NCI-H2227 treated with DMSO at 0.1 percent for 48 hours (cell line): ENCODE data around the gene ALDH2.
A peak's percentile ranks its signal among the peaks of the same experiment; 100 is the strongest.
"Not testable (repeated sequence)": the region's sequence is repeated elsewhere in the genome, so short reads cannot be mapped to it uniquely, and the experiment has no call there.

Experiments used
- DNase-seq: peaks from one replicate; lab custom pipeline; 2025; lab: John Stamatoyannopoulos, UW

Gene ALDH2

GRCh38 chr12:111789779-111790178 is 23.0 kb downstream of the ALDH2 start:
- no peak for DNase-seq

- no peak for DNase-seq
Measured at GRCh38 chr12:111791507-111791906, 24.8 kb downstream of the ALDH2 start.

DNA sequence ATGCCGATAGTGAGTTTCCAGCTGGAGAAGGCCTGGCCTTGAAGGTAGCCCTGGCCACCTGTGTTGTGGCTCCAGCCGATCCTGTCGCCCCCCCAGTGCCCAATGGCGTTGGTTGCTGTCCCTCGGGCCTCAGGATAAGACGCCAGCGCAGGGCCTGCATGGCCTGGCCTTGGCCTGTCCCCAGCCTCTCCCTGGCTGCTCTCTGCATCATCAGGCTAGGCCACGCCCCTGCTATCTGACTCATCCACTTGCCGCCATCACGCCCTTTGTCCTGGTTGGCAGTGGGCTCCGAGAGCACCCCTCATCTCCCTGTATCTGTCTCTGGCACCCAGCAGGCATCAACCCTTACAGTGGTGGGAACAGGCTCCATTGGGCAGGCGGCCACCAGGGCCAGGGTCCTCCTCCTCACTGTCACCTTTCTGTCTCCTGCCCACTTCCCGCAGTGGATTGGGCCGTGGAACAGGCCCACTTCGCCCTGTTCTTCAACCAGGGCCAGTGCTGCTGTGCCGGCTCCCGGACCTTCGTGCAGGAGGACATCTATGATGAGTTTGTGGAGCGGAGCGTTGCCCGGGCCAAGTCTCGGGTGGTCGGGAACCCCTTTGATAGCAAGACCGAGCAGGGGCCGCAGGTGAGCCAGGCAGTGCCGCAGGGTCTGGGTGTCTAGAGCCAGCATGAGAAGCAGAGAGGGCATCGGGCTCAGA is 25.6 kb downstream of the ALDH2 start:
- no peak for DNase-seq

- DNase-seq = no peak
Measured at GRCh38 chr12:111792856-111793235, 26.1 kb downstream of the ALDH2 start.

DNA sequence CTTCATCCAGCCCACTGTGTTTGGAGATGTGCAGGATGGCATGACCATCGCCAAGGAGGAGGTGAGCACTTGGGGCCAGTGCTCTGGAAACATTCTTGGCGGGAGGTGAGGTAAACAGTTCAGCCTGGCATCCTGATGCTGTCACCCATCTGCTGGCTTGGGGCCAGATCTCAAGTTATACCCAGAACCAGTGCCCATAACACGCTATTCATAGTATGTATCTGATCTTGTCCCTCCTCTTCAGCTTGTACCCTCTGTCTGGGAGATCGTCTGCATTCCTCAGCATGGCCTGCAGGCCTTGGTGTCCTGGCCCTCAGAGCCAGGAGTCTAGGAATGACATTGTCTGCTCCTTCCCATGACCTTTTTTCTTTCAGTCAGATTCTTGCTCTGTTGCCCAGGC is 31.4 kb downstream of the ALDH2 start:
- no peak for DNase-seq

DNA sequence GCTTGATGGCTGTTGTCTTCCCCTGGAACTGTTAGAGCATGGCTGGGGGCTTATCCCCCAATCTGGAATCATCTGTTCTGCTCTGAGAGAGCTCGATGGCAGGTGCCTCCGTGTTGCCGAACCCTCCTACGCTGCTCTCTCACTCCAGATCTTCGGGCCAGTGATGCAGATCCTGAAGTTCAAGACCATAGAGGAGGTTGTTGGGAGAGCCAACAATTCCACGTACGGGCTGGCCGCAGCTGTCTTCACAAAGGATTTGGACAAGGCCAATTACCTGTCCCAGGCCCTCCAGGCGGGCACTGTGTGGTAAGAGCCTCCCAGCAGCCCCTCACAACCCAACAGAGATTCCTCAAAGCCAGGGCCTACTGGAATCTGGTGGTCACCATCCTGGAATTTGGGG is 33.0 kb downstream of the ALDH2 start:
- no peak for DNase-seq

DNA sequence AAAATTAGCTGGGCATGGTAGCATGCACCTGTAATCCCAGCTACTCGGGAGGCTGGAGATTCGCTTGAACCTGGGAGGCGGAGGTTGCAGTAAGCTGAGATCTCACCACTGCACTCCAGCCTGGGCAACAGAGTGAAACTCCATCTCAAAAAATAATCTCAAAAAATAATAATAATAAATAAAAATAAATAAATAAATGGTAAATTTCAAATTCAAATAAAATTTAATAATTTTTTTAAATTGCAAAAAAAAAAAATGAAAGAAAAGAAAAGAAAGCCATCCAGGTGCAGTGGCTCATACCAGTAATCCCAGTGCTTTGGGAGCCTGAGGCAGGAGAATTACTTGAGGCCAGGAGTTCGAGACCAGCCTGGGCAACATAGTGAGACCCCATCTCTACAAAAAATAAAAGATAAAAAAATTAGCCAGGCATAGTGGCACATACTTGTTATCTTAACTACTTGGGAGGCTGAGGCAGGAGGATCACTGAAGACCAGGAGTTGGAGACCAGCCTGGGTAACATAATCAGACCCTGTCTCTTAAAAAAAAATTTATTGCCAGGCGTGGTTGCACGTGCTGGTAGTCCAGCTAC is 36.4 kb downstream of the ALDH2 start:
- no peak for DNase-seq

DNA sequence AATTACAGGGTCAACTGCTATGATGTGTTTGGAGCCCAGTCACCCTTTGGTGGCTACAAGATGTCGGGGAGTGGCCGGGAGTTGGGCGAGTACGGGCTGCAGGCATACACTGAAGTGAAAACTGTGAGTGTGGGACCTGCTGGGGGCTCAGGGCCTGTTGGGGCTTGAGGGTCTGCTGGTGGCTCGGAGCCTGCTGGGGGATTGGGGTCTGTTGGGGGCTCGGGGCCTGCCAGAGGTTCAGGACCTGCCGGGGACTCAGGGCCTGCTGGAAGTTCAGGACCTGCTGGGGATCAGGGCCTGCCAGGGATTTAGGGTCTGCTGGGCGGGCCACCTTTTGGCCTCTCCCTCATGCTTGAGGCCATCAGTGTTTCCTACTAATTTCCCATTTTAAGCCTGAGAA is 37.1 kb downstream of the ALDH2 start:
- no peak for DNase-seq

- no peak for DNase-seq
Measured at GRCh38 chr12:111806304-111806703, 39.6 kb downstream of the ALDH2 start.

- no peak for DNase-seq
Measured at GRCh38 chr12:111807232-111807631, 40.5 kb downstream of the ALDH2 start.

- DNase-seq = peak; percentile 86
Measured at GRCh38 chr12:111812881-111813741, 46.4 kb downstream of the ALDH2 start.

DNA sequence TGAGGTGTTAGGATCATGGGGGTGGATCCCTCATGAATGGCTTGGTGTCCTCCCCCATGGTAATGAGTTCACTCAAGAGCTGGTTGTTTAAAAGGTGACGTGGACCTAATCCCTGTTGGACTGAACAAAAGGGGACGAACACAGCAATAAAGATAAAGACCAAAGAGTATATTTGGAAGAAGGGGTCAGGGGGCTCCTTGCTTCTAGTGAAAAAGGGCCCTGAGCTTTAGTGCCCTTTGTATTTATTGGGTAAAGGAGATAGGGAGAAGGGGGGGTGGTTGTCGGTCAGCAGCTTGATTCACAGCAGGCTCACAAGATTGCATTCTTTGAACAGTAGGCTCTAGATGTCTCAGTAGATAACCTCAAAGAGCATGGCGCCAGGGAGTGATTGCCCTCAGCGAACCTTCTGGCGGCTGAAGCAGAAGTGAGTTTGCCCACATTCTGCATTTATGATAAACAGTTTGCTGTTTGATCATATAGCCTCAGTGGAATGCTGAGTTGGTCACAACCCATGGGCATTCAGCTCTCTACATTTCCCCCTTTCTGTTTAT is 49.4 kb downstream of the ALDH2 start:
- peak; percentile 23 for DNase-seq

DNA sequence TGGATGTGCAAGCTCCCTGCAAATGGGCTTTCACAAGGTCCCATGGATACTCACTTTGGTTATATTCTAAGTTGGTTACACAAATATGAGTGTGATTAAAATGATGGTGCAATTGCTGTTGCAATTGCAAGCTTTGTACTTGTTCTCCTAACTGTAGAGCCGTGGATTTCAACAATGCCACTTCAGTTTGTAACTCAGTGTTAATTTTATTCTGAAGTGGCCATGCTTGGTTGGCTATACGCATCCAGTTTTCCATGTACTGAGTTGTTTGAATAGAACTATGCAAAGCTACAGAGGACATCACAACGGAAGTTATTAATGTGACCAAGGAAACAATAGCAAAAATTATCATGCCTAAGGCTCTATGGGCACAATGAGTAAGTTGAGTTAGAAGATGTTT is 50.2 kb downstream of the ALDH2 start:
- DNase-seq = not testable (repeated sequence)

DNA sequence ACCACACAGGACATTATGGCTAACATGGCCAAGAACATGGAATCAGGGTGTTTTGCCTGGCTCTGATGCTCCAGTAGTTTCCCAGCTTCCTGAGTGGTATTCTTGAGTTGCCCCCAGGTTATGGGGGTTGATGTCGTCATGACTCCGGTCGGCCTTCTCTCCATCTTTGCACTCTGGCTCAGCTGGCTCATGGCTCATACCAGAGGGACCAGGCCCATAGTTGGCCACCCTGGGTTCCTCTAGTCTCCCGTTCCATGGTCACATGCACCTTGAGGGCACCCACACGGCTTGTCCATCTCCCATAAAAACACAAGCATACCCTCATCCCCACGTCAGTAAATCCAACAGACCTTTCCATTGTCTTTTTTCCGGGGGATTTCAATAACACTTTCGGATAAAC is 51.6 kb downstream of the ALDH2 start:
- DNase-seq = no peak

DNA sequence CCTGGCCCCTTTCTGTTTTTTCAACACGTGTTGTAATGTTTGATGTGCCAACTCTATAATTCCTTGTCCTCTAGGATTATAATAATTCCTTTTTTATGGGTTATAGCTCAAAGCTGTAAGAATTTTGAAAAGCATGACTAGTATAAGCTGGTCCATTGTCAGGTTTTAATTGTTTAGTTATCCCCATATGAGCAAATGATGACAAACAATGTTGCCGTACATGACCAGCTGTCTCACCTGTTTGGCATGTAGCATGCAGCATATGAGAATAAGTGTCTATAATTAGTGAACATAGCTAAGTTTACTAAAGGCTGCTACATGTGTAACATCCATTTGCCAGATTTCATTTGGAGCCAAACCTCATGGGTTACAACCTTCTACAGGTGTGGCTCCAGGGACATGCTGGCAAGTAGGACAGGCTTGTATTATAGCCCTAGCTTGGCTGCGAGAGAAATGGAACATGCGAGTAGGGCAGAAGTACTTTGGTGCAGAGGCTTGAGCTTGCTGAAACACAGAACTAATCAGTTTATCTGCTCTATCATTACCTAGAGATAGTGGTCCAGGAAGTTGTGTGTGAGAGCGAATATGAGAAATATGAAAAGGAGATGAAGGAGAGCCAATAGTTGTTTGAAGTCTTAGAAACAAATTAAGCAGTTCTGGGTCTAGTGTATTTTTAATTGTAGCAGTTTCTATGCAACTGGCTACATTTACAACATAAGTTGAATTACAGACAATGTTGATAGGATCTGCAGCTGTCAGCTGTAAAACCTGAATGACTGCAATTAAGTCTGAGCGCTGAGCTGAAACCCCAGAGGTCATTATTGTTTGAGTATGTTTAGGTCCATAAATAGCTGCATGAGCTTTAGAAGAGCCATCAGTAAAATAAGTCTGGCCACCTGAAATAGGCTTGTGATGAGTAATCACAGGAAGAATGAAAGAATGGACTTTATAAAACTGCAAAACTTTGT is 52.7 kb downstream of the ALDH2 start:
- DNase-seq = peak; percentile 29

DNA sequence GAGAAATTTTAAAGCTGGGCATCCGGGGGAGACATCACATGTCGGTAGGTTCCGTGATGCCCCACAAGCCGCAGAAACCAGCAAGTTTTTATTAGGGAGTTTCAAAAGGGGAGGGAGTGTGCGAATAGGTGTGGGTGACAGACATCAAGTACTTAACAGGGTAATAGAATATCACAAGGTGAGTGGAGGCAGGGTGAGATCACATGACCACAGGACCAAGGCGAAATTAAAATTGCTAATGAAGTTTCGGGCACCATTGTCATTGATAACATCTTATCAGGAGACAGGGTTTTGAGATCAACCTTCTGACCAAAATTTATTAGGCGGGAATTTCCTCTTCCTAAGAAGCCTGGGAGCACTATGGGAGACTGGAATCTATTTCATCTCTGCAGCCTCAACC is 54.1 kb downstream of the ALDH2 start:
- DNase-seq = not testable (repeated sequence)

- DNase-seq = no peak
Measured at GRCh38 chr12:111822886-111823285, 56.2 kb downstream of the ALDH2 start.

DNA sequence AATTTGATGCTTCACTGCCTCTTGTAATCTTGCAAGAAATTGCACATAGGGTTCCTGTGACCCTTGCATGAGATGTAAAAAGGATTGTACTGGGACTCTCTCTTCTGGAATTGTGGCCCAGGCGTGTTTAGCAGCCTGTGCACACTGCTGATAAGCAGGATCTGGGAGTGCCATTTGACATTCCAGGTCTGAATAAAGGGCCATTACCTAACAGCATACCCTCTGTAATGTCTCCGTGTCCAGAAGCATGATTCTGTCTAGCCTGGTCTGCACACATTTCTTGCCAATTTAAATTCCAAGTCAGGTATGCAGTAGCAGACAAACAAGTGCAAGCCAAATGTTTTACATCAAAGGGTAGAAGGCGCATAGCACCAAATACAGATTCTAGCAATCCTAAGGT is 57.2 kb downstream of the ALDH2 start:
- DNase-seq = no peak

DNA sequence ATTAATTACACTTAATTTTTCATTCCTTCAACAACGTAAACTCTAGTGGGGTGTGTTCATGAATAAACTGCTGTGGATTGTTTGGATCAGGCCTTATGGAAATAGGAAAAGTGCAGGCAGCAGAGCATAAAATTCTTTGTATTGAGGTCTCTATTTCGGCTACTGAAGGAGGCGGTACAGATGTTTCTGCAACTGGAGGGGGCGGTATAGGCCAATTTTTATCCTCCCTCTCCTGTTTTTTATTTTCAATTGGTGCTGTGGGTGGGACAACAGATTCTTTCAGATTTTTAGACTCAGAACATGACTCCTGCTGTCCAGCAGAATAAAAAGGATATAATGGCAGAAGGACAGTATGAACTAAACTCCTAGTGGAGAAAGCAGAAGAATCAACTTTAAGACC is 57.6 kb downstream of the ALDH2 start:
- DNase-seq = not testable (repeated sequence)

- DNase-seq = no peak
Measured at GRCh38 chr12:111825509-111825908, 58.8 kb downstream of the ALDH2 start.

- DNase-seq = no peak
Measured at GRCh38 chr12:111826316-111826715, 59.6 kb downstream of the ALDH2 start.

GRCh38 chr12:111826992-111827391 is 60.3 kb downstream of the ALDH2 start:
- DNase-seq = no peak
